ENCODE results near the gene SLC38A9.
"Not testable (repeated sequence)": the region's sequence is repeated elsewhere in the genome, so short reads cannot be mapped to it uniquely, and the experiment has no call there.

SLC38A9 gene

DNA sequence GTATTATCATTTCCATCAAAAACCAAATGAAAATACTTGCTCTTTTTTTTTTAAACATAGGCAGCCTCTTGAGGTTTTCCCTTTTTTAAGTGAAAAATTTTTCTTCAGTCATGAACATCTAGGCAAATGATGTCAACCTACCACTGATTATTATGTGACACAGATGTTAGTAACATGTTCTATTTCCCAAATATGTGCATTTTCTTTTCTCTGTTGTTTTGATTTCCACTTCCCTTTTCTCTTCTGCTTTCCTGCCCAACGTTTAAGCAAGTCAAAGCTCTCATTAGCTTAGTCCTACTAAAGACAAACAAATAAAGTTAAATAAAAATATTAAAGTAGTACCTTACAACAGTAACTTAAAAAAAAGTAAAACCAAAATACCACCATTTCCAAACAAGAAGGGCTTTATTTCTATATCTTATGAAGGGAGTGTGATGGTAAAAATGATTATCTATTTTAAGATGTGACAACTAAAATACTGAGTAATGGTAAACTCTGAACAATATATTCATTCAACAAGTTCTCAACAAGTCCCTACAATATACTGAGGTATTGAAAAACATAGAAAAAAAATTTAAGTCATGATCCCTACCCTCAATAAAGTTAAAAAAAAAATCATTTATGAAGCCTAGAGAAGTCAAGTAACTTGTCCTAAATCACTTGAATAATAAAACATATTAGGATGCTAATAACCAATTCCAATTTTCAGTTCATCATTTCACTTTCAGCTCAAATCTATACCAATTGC, 9.4 kb downstream of the SLC38A9 start:
- no peak for DNase-seq

DNA sequence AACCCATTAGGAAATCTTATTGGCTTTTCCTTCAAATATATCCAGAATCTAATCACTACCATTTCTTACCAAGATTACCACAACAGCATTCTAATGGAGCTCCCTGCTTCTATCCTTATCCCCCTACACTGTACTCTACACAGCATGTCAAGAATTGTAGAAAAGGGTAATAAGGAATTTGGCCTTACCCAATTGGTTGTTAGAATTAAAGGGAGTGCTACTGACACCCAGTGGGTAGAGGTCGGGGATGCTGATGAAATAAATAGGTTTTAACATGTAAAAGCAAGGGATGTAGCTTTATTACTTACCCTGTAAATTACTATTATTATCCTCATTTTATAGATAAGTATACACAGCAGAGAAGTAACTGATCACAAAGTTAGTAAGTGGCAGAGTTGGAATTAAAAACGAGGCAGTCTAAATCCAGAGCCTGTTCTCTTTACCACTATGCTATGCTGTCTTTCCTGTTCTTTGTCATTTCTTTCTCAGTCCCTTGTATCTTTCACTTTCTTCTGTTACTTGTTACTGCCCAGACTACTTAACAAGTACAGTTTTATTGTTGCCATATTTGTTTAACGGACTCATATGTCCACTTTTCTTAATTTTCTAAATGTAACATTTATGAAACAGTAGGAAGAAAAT, 10.5 kb downstream of the SLC38A9 start:
- no peak for DNase-seq

DNA sequence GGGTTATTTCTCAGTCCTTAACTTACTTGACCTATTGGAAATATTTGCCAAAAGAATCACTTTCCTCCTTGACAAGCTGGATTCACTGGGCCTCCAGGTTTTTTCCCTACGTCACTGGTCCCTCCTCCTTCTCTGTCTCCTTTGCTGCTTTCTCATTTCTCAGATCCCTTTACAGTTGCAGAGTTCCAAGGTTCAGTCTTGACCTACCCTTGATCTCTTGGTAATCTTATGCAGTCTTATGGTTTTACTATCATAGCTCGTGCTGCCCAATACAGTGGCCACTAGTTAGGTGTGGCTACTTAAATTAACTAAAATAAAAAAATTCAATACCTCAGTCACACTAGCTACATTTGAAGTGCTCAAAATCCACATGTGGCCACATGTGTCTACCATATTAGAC, 11.4 kb downstream of the SLC38A9 start:
- no peak for DNase-seq

- no peak for DNase-seq
Measured at GRCh38 chr5:55699041-55699688, 13.0 kb downstream of the SLC38A9 start.

DNA sequence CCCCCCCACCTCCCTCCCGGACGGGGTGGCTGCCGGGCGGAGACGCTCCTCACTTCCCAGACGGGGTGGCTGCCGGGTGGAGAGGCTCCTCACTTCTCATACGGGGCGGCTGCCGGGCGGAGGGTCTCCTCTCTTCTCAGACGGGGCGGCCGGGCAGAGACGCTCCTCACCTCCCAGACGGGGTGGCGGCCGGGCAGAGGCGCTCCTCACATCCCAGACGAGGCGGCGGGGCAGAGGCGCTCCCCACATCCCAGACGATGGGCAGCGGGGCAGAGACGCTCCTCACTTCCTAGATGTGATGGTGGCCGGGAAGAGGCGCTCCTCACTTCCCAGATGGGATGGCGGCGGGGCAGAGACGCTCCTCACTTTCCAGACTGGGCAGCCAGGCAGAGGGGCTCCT, 15.4 kb downstream of the SLC38A9 start:
- not testable (repeated sequence) for DNase-seq

- DNase-seq = no peak
Measured at GRCh38 chr5:55694152-55694830, 17.8 kb downstream of the SLC38A9 start.

DNA sequence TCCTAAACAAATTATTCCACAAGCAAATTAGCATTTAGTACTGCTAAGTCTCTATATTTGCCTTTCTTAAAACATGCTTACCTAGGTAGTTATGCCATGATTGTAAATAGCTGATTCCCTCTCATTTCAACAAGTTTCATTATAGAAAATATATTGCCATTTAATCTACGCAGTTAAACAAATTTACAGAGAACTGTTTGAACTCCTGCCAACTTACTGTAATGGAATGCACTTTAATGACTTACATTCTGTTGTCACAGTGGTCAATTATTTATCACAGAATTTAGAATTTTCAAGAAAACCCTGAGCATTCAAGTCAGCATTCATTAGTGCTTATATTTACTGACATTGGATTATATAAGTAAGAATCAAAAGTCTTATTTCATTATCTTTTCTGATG, 19.6 kb downstream of the SLC38A9 start:
- no peak for DNase-seq

DNA sequence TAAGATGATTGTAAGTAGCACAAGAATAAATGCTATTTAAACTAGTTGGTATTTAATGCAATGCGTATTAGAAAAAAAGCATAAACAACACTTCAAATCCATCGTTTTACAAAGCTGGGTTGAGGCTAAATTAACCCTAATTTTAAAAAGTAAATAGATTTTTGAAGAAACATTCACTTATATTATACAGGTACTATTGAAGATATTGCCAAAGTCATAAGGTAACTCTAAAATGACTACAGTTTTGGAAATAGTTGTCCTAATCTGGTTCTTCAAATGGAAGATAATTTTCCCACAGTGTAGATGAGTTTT, 20.1 kb downstream of the SLC38A9 start:
- DNase-seq = no peak

- no peak for DNase-seq
Measured at GRCh38 chr5:55691265-55692105, 20.6 kb downstream of the SLC38A9 start.

DNA sequence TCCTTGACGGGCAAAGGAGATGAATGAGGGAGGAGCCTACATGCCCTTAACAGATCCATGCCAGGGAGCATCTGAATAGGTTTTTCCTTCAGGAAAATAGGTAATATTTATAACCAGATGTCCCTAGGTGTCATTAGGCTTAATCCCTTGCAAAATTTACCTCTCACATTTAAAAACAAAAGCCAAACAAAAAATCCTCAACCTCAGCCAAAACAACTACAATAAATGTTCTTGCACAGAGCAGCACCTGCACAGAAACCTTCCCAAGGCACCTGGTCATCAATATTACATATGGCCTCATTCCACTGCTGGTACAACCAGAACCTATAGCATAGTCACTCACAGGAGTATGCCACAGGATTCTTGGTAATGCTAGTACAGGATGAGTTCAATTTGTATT, 30.1 kb downstream of the SLC38A9 start:
- no peak for DNase-seq

DNA sequence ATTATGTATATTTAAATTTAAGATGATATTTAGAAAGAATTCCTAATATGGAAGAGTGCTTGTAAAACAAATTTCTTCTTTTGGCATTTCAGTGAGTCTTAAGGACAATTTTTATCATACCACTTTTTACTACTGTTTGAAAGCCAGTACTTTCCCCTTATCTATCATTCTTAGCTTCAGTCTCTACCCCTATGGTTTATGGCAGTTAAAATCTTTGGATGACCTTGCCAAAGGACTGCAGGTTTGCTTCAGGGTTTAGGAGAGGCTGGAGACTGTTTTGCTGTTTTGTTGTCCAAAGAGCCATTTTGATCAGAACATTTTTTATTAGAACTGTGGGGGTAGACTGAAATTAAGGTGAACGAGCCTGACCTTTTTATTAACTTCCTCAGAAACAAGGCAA, 30.8 kb downstream of the SLC38A9 start:
- no peak for DNase-seq

DNA sequence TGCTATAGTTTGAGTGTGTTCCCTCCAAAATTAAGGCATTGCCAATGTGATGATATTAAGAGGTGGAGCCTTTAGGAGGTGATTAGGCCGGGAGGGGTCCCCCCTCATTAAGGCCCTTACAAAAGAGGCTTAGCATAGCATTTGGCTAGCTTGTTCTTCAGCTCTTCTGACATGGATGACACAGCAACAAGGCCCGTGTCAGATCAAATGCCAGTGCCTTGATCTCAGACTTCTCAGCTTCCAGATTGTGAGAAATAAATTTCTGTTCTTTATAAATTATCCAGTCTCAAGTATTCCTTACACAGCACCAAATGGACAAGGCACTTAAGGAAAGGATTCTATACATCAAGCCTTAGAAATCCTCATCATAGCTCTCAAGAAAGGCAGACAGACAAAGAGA, 31.8 kb downstream of the SLC38A9 start:
- DNase-seq = no peak

DNA sequence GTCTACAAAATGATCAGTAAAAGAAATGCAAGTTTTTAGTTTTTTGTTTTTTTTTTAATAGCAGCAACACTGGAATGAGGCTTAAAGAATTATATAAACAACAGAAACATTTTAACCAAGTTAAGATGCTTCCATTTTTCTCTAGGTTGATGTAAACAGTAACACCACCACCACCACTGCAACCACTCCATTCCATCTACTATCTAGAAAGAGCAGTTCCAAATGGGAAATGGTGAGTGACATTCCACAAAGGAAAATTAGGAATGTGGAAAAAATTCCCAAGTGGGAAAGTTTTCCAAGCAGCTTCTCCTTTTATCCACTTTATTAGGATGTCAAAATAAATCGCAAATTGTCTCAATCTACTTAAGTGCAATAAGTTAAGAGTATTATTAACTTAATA, 32.6 kb downstream of the SLC38A9 start:
- DNase-seq = no peak

DNA sequence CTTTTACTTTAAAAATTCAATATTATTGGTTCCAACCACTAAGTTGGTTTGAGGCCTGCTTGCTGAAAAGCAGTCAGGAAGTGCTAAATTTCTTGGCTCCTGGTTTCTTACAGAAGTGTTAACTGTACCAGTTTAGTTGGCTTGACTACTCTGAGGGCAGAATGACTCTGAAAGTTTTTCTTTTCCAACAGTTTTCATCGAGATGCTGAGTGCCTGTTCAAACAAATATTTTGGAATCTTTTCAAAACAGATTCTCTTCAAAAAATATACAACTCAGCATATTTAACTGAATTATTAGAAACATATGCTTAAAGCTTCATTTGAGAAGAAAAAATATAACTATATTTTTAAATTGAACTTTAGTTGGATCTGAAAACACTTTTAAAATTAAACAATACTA, 37.0 kb downstream of the SLC38A9 start:
- no peak for DNase-seq

GRCh38 chr5:55674340-55674739, 37.8 kb downstream of the SLC38A9 start:
- DNase-seq = no peak

- no peak for DNase-seq
Measured at GRCh38 chr5:55672477-55672911, 39.6 kb downstream of the SLC38A9 start.

- no peak for DNase-seq
Measured at GRCh38 chr5:55671975-55672374, 40.1 kb downstream of the SLC38A9 start.

DNA sequence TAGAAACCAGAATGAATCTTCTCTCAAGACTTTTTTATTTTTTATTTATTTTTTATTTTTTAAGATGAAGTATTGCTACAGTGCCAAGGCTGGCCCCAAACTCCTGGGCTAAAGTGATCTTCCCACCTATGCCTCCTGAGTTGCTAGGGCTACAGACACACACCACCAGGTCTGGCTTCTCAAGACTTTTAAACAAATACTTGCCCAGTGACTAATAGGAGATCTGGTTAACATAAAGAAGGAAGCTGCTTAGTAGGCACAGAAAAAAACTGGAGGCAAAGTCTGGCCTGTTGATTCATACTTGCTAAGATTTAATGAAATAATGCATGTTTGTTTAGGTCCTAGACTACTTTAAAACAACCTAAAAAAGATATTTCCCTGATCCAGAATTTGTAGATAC, 43.8 kb downstream of the SLC38A9 start:
- no peak for DNase-seq

DNA sequence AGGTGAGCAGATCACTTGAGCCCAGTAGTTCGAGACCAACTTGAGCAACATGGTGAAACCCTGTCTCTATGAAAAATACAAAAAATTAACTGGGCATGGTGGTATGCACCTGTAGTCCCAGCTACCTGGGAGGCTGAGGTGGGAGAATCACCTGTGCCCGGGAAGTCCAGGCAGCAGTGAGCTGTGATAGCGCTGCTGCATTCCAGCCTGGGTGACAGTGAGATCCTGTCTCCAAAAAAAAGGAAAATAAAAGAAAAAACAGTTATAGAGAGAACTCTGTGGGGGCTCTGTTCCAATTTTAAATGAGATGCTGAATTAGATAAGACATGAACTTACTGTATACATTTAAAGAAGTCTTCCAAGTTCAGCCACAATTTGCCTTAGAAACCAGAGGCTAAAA, 44.2 kb downstream of the SLC38A9 start:
- no peak for DNase-seq

DNA sequence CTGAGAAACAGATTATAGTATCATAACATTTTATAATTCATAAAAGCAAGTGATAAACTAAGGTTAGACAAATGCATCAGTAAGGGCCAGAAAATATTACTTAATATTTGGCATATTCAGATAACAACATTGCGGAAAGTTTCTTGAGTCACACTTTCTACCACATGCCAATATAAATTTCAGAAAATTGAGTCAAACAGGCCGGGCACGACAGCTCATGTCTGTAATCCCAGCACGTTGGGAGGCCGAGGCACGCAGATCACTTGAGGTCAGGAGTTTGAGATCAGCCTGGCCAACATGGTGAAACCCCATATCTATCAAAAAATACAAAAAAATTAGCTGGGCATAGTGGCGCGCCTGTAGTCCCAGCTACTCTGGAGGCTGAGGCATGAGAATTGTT, 47.1 kb downstream of the SLC38A9 start:
- no peak for DNase-seq

- DNase-seq = no peak
Measured at GRCh38 chr5:55657443-55657842, 54.7 kb downstream of the SLC38A9 start.

GRCh38 chr5:55650386-55650785, 61.7 kb downstream of the SLC38A9 start:
- DNase-seq = no peak

DNA sequence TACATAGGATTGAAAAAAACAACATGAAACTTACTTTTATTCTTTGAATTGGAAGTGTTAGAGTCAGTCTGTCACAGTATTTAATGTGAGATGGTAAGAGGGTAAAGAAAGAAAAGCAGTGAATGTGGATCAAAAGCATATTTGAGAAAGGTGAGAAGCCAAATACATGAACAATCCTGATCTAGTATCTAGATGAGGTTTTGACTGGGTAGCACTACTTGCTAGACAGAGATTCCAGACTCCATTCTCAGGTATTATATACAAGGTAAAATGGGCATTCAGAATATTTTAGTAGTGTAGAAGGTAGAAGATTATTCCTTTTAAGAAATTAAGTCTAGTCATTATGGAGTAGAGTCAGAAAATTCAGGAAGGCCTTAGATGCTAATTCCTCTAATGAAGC, 62.2 kb downstream of the SLC38A9 start:
- no peak for DNase-seq

Data from activated naive CD4-positive, alpha-beta T cell treated with anti-CD3 and anti-CD28 coated beads, Interleukin-2, amount 50 U/mL, for 16 hours (primary cell).